Liver (tissue), 9 donors: ENCODE data around the gene DOC2B. TPM values are rescaled to one million over a fixed set of nuclear protein-coding genes. Genes with fewer than 3 reads are reported as not detected.

Source experiments
- DNase-seq: peaks from one replicate; pipeline ENCODE4 v3.0.0-alpha.2; 2017; ENCODE audit warnings: low spot score
- H3K27ac ChIP-seq, 2 donors: one replicate each; pipeline ENCODE4 v1.7.0; 2013; ENCODE audit warnings: inconsistent platforms in 2 of 2, low read length in 2 of 2, control low read depth in 1 of 2, low read depth in 1 of 2, mild to moderate bottlenecking in 1 of 2
- H3K27me3 ChIP-seq, 4 donors: one replicate each; pipeline versions ENCODE4 v1.6.1 to v1.7.0; 2013; ENCODE audit warnings: low read length in 3 of 4, inconsistent platforms in 1 of 4, mild to moderate bottlenecking in 1 of 4, moderate library complexity in 1 of 4; ENCODE audit not compliant: control insufficient read depth in 4 of 4, insufficient read depth in 4 of 4
- H3K36me3 ChIP-seq, 4 donors: one replicate each; pipeline versions ENCODE4 v1.6.1 to v1.7.0; 2013; ENCODE audit warnings: low read length in 3 of 4, mild to moderate bottlenecking in 3 of 4, low read depth in 1 of 4, moderate library complexity in 1 of 4; ENCODE audit not compliant: control insufficient read depth in 4 of 4, insufficient read depth in 3 of 4
- H3K4me1 ChIP-seq, 4 donors: one replicate each; pipeline versions ENCODE4 v1.6.1 to v1.7.0; 2013; ENCODE audit warnings: low read length in 3 of 4, mild to moderate bottlenecking in 3 of 4, moderate library complexity in 1 of 4; ENCODE audit not compliant: control insufficient read depth in 4 of 4, insufficient read depth in 4 of 4
- H3K4me3 ChIP-seq, 3 donors: one replicate each; pipeline versions ENCODE4 v1.6.1 to v1.7.0; 2013; ENCODE audit warnings: low read length in 3 of 3, control low read depth in 1 of 3, low read depth in 1 of 3, mild to moderate bottlenecking in 1 of 3
- H3K9ac ChIP-seq, 2 donors: one replicate each; pipeline ENCODE4 v1.7.0; 2013; ENCODE audit warnings: low read length in 2 of 2, mild to moderate bottlenecking in 2 of 2, moderate library complexity in 2 of 2, control low read depth in 1 of 2, low read depth in 1 of 2
- H3K9me3 ChIP-seq, 4 donors: one replicate each; pipeline versions ENCODE4 v1.6.1 to v1.7.0; 2013; ENCODE audit warnings: low read length in 3 of 4; ENCODE audit not compliant: control insufficient read depth in 4 of 4
- ATF3 ChIP-seq: IDR thresholded peaks from 2 replicates; pipeline ENCODE4 v1.6.1; 2016; ENCODE audit warnings: antibody characterized with exemption
- EGR1 ChIP-seq, 2 donors: IDR thresholded peaks; 2 replicates each; pipeline ENCODE4 v1.6.1; 2016 to 2018; ENCODE audit warnings: antibody characterized with exemption in 2 of 2, low read depth in 2 of 2
- GABPA ChIP-seq, 2 donors: IDR thresholded peaks in 1 of 2; conservative IDR thresholded peaks in 1 of 2; 2 replicates each; pipeline ENCODE4 v1.6.1; 2016; ENCODE audit warnings: antibody characterized with exemption in 2 of 2, mild to moderate bottlenecking in 1 of 2, moderate library complexity in 1 of 2
- HNF4A ChIP-seq, 2 donors: conservative IDR thresholded peaks; 2 replicates each; pipeline ENCODE4 v1.6.1; 2016; ENCODE audit warnings: antibody characterized with exemption in 2 of 2, mild to moderate bottlenecking in 2 of 2
- HNF4G ChIP-seq: IDR thresholded peaks from 2 replicates; pipeline ENCODE4 v1.6.1; 2016; ENCODE audit warnings: antibody characterized with exemption
- JUND ChIP-seq, 2 donors: IDR thresholded peaks; 2 replicates each; pipeline ENCODE4 v1.6.1; 2016; ENCODE audit warnings: antibody characterized with exemption in 2 of 2
- MAX ChIP-seq: IDR thresholded peaks from 2 replicates; pipeline ENCODE4 v1.6.1; 2016; ENCODE audit warnings: antibody characterized with exemption
- NR2F2 ChIP-seq: IDR thresholded peaks from 2 replicates; pipeline ENCODE4 v1.6.1; 2016; ENCODE audit warnings: antibody characterized with exemption
- RAD21 ChIP-seq, 2 donors: IDR thresholded peaks; 2 replicates each; pipeline ENCODE4 v1.6.1; 2016; ENCODE audit warnings: antibody characterized with exemption in 2 of 2, mild to moderate bottlenecking in 2 of 2
- REST ChIP-seq: IDR thresholded peaks from 2 replicates; pipeline ENCODE4 v1.6.1; 2016; ENCODE audit warnings: antibody characterized with exemption, mild to moderate bottlenecking
- RXRA ChIP-seq, 2 donors: IDR thresholded peaks; 2 replicates each; pipeline ENCODE4 v1.6.1; 2017 to 2018; ENCODE audit warnings: antibody characterized with exemption in 2 of 2, mild to moderate bottlenecking in 1 of 2
- SP1 ChIP-seq: IDR thresholded peaks from 2 replicates; pipeline ENCODE4 v1.6.1; 2018; ENCODE audit warnings: antibody characterized with exemption, mild to moderate bottlenecking
- TAF1 ChIP-seq: conservative IDR thresholded peaks from 2 replicates; pipeline ENCODE4 v1.6.1; 2016; ENCODE audit warnings: antibody characterized with exemption, mild to moderate bottlenecking
- WGBS: extraction: QIAGEN DNeasy Blood & Tissue Kit; methylation state at CpG from one replicate; pipeline ENCODE4 v1.1.7; 2013; 5-methylcytosine and 5-hydroxymethylcytosine counted together
- polyA plus RNA-seq, 2 donors: library from polyadenylated mRNA; stranded (reverse) in 1 of 2; unstranded in 1 of 2; fragments of 200-250 nt in 1 of 2; fragments of >200 nt in 1 of 2; fragmentation: Nextera tagmentation in 1 of 2; extraction: Ambion mirVana in 1 of 2; gene quantifications; one replicate each; pipeline versions ENCODE4 v1.2.1 to v1.2.3, GENCODE V29; 2013 to 2015
- total RNA-seq, 2 donors: library from RNA; depleted of rRNA; stranded (reverse); fragments of >200 nt; gene quantifications; one replicate each; pipeline ENCODE4 v1.2.3, GENCODE V29; 2014
- TF ChIP-seq, protein P1 (sequence below): fragments of 150-350 bp; IDR thresholded peaks from 2 replicates; pipeline ENCODE4 v1.5.1; 2017; ENCODE audit warnings: improper control_type of control experiment, low read depth, low read length; ENCODE audit not compliant: missing input control
- donor health status: healthy.
- donor health status: healthy.
- donor health status: healthy.
- donor health status: healthy.
- donor health status: healthy.

Gene DOC2B
- total and polyA plus RNA-seq, 4 donors, result 0.08 to 1.0 (median 0.61) TPM

- WGBS, result 44% methylated on average over 18 of the region's 18 CpGs
- no peak overlapping the region for H3K9ac ChIP-seq
- TF ChIP-seq REST, result no peak
- TF ChIP-seq HNF4A (conservative IDR thresholded peaks at IDR 0.05), result peak; percentile 11 to 19
- no peak for TF ChIP-seq EGR1 (IDR thresholded peaks at IDR 0.05; ENCODE audit: low read depth in 2 of 2)
- peak; percentile 42 for TF ChIP-seq SP1
- TF ChIP-seq ATF3, result no peak
- TF ChIP-seq RXRA (IDR thresholded peaks at IDR 0.05), result peak; percentile 46 to 66
- TF ChIP-seq MAX, result no peak
- TF ChIP-seq GABPA (IDR thresholded peaks at IDR 0.05 in 1 of 2, conservative IDR thresholded peaks at IDR 0.05 in 1 of 2), result no peak
- no peak for TF ChIP-seq NR2F2
- peak; percentile 15 to 44 for TF ChIP-seq RAD21 (IDR thresholded peaks at IDR 0.05)
- TF ChIP-seq, protein P1, sequence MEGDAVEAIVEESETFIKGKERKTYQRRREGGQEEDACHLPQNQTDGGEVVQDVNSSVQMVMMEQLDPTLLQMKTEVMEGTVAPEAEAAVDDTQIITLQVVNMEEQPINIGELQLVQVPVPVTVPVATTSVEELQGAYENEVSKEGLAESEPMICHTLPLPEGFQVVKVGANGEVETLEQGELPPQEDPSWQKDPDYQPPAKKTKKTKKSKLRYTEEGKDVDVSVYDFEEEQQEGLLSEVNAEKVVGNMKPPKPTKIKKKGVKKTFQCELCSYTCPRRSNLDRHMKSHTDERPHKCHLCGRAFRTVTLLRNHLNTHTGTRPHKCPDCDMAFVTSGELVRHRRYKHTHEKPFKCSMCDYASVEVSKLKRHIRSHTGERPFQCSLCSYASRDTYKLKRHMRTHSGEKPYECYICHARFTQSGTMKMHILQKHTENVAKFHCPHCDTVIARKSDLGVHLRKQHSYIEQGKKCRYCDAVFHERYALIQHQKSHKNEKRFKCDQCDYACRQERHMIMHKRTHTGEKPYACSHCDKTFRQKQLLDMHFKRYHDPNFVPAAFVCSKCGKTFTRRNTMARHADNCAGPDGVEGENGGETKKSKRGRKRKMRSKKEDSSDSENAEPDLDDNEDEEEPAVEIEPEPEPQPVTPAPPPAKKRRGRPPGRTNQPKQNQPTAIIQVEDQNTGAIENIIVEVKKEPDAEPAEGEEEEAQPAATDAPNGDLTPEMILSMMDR, result no peak
- TF ChIP-seq JUND (IDR thresholded peaks at IDR 0.05), result no peak
- TF ChIP-seq TAF1, result no peak
- peaks cover 7 to 14% (median 10%) of the 10 kb centered on the region in 4 donors for H3K4me1 ChIP-seq
- H3K9me3 ChIP-seq, result no peaks in the 10 kb centered on the region
- no peaks in the 10 kb centered on the region for H3K36me3 ChIP-seq
- no peaks in the 10 kb centered on the region for H3K27me3 ChIP-seq
- no peak overlapping the region for H3K27ac ChIP-seq
- peak overlapping the region; percentile 1 to 44 (median 23) for H3K4me3 ChIP-seq
- DNase-seq, result peak; percentile 58
These were observed 751 bp upstream of the DOC2B start for GRCh38 chr17:182050-182751.

GRCh38 chr17:180381-181244 is 837 bp downstream of the DOC2B start:
- no peaks in the 10 kb centered on the region for H3K9me3 ChIP-seq
- WGBS, result 4% methylated on average over 112 of the region's 112 CpGs
- TF ChIP-seq HNF4G (no peak), RAD21 (IDR thresholded peaks at IDR 0.05) (no peak), SP1 (no peak)
- TF ChIP-seq, protein P1, result no peak
- H3K27me3 ChIP-seq, result no peaks in the 10 kb centered on the region
- no peak for DNase-seq
- no peak overlapping the region for H3K27ac ChIP-seq
- peaks cover 7 to 14% (median 10%) of the 10 kb centered on the region in 4 donors for H3K4me1 ChIP-seq
- H3K4me3 ChIP-seq, result peak overlapping the region in 1 of 3 donors; percentile 44
- H3K36me3 ChIP-seq, result no peaks in the 10 kb centered on the region
- no peak overlapping the region for H3K9ac ChIP-seq
